ENCODE measurements around the gene KIF1B.
"Not testable (repeated sequence)": the region's sequence is repeated elsewhere in the genome, so short reads cannot be mapped to it uniquely, and the experiment has no call there.

Gene KIF1B

GRCh38 chr1:10195570-10195969 is 14.8 kb upstream of the KIF1B start:
- DNase-seq (ENCODE audit: low read depth), result no peak

DNA sequence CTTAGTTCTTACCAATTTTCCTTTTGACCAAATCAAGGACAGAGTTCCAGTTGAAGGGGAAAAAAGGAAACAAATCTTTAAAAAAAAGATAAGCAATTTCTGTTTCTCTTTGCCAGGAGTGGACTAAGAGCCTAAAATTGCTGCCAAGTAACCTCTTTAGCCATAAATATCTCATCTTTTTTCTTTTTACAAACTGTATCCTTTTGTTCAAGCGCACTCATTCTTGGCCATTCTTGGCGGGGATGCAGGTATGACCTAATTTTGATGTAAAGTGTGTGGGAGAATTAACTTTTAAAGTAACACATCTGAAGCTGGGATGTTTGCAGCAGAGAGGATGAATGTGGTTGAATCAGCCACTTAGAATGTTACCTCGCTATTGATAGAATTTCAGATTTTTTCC is 13.4 kb upstream of the KIF1B start:
- DNase-seq (ENCODE audit: low read depth), result no peak

GRCh38 chr1:10200620-10201019 is 9.8 kb upstream of the KIF1B start:
- DNase-seq (ENCODE audit: low read depth), result no peak

GRCh38 chr1:10204003-10204642 is 6.2 kb upstream of the KIF1B start:
- DNase-seq (ENCODE audit: low read depth), result no peak

- not testable (repeated sequence) for DNase-seq (ENCODE audit: low read depth)
Observed at GRCh38 chr1:10205206-10205605, 5.2 kb upstream of the KIF1B start.

DNA sequence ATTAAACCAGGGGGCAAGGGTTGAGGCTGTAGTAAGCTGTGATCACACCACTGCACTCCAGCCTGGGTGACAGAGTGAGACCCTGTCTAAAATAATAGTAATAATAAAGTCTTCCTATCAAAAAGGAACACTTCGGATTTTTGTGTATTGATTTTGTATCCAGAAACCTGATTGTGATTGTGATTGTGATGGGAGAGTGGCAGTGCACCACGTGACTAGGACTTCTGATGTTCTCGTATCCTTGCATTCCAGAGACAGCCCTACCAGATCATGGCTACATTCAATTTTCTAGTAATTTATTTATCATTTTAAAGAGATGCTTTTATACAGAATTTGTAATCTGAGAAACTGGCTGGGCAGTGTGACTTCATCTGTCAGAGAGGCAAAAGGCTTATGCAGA is 2.6 kb upstream of the KIF1B start:
- no peak for DNase-seq (ENCODE audit: low read depth)

DNA sequence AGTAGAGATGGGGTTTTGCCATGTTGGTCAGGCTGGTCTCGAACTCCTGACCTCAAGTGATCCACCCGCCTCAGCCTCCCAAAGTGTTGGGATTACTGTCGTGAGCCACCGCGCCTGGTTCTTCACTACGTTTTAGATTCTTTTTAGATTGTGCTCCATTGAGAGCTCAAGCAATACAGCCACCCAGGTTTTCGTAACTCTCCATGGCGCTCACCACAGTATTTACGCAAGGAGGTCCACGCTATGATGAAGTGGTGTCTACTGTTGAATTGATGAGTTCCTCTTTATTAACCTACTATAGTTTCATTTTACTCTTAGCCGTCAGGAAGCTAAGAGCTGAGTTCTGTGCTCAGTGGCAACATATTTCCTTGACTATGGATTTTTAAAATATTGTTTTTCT is 1.8 kb upstream of the KIF1B start:
- no peak for DNase-seq (ENCODE audit: low read depth)

- DNase-seq (ENCODE audit: low read depth), result no peak
Observed at GRCh38 chr1:10209590-10209904, 823 bp upstream of the KIF1B start.

DNA sequence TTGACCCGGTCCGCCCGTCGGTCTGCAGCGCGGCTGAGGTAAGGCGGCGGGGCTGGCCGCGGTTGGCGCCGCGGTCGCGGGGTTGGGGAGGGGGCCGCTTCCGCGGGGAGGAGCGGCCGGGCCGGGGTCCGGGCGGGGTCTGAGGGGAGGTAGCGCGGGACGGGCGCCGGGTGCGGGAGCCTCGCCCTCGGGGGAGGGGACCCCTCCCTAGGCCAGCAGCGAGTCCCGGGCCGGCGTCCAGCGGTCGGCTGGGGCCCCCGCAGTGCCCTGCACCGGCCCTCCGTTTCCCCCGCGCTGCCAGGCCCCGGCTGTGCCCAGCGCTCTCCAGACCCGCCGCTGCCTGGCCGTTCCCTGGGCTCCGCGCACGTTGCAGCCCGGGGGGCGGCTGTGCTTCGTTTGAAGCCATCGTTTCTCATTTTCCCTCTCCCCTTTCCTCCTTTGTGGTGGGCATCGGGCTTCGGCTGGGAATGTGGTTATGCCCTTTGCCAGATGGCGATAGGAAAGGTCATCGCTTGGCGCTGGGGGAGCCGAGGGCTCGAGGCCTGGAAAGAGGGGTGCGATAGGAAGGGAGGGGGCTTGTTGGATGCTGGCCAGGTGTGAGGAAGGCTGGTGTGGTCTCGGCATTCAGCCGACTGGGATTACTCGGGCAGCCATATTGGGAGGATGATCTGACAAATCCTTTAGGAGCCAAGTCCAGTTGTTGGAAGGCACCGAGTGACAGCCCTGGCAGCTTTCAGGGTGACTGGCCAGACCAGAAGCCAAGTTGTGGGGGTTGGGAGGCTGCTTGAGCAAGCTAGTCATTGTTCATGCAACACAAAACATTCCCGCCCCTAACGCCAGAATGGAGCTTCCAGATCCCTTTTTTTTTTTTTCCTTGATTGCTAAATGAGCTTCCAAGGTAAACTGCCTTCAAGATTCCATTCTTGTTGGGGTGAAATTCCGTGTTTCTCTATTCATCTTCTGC is 753 bp downstream of the KIF1B start:
- peak; percentile 3 for DNase-seq (ENCODE audit: low read depth)

- no peak for DNase-seq (ENCODE audit: low read depth)
Observed at GRCh38 chr1:10211805-10212410, 1.5 kb downstream of the KIF1B start.

DNA sequence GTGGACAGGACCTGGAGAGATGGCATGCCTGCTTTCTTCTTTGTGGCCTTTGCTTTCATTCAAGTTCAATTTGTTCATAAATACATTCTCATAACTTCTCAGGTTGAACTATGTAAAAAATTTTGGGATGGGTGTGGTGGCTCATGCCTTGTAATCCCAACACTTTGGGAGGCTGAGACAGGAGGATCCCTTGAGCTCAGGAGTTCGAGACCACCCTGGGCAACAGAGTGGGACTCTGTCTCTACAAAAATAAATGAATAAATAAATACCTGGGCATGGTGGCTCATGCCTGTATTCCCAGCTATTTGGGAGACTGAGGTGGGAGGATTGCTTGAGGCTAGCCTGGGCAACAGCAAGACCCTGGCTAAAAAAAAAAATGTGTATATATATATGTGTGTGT is 2.1 kb downstream of the KIF1B start:
- no peak for DNase-seq (ENCODE audit: low read depth)

GRCh38 chr1:10213186-10213705 is 2.9 kb downstream of the KIF1B start:
- DNase-seq (ENCODE audit: low read depth), result no peak

DNA sequence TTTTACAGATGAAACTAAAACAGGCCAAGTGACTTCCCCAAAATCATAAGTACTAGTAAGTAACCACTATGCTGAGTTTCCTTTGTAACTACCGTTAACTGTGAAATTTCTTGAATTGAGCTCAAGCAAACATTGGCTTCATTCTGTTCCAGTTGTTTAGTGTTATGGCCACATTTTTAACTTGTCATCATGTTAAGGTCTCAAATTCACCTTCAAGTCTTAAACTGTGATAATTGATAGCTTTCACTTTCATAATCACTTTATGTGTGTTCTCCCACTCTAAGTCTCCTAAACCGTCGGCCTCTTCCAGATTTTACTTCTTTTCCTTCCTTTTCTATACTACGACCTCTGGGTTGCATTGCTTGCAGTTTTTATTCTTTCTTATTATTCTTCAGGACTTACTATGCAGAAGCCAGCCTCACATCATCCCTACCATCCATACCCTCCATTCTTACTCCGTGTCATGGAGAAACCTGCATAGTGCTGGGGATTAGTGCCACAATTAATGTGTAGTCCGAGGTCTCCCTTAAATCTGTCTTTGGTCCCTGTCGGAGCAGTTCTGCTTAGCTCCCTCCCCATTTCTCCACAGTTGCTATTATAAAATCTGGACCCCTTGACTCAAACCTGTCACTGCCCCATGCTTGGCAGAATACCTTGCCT is 5.8 kb downstream of the KIF1B start:
- DNase-seq (ENCODE audit: low read depth), result no peak

DNA sequence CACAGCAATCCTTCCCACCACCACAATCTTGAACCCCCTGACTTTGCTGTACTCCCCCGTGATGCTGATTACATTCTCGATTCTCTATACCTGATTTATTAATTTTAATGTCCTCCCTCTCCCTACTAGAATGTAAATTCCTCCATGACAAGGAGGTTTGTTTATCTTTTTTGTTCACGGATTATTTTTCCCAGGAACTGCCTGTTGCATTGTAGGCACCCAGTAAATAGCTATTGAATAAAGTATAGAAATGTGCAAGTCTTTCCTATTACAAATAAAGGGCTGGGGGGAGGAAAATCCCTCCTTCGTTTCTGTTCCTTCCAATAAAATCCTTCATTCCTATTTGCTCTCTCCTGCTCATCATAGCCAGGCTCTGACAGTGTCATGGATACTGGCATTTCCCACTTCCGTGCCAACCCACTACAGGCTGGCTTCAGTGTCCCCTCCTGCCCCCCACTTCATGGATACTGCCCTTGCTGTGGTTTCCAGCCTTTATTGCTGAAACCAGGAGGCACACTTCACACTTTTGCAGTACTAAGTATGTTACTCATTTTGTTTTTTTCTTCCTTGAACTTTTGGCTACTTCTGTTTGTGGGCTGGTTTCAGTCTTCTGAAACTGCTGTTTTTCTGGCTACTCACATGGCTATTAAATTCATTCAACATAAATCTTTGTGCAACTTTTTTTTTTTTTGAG is 7.5 kb downstream of the KIF1B start:
- DNase-seq (ENCODE audit: low read depth), result no peak

- no peak for DNase-seq (ENCODE audit: low read depth)
Observed at GRCh38 chr1:10220200-10220599, 9.8 kb downstream of the KIF1B start.

DNA sequence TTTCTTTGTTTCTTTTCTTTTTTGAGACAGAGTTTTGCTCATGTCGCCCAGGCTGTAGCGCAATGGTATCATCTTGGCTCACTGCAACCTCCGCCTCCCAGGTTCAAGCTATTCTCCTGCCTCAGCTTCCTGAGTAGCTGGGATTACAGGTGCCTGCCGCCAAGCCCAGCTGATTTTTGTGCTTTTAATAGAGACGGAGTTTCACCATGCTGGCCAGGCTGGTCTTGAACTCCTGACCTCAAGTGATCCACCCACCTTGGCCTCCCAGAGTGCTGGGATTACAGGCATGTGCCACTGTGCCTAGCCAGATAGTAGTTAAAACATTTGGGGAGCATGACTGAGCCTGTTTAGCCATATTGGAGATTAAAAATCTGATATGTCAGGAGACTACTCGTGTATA is 10.3 kb downstream of the KIF1B start:
- not testable (repeated sequence) for DNase-seq (ENCODE audit: low read depth)

DNA sequence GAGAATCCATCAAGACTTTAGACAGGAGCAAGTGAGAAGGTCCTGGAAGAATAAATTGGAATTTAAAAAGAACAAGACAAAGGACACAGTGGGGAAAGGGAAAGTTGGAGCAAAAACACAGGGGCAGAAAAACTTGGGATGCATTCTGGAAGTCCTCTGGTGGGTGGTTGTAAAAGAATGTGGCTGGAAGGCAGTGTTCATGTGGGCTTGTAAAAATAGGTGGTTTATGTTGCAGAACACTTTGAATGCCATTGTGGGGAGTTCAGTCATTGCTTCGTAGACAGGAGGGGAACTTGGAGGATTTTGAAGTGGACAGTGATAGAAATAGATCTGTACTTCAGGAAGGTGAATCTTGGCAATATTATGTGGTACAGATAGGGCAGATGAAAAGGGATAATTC is 15.2 kb downstream of the KIF1B start:
- no peak for DNase-seq (ENCODE audit: low read depth)

DNA sequence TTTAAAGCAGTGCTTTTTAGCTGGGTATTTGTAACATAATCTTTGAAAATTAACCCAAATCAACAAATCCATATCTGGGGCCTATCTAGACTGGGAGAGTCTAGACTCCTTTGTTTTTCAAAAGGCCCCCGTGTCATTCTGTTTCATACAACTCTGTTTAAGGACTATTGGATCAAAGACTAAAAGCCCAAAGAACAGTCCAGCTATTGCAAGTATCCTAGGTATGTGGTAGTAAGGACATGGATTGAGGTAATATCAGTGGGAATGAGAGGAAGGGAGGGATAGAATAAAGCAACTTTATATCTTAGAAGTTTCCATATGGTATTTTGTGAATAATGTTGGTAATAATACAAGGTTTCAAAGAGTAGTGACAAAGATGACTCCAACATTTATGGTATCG is 18.2 kb downstream of the KIF1B start:
- no peak for DNase-seq (ENCODE audit: low read depth)

DNA sequence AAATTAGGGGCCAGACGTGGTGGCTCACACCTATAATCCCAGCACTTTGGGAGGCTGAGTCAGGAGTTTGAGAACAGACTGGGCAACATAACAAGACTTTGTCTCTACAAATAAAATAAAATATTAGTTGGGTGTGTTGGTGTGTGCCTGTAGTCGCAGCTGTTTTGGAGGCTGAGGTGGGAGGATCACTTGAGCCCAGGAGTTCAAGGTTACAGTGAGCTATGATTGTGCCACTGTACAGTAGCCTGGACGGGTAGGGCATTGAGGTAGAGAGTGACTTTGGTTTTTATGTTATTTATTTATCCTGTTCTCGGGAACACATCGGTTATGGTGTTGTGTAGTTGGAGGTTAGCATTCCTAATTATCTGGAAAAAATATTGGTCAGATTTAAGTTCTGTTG is 19.5 kb downstream of the KIF1B start:
- no peak for DNase-seq (ENCODE audit: low read depth)

- no peak for DNase-seq (ENCODE audit: low read depth)
Observed at GRCh38 chr1:10232163-10232562, 21.8 kb downstream of the KIF1B start.

GRCh38 chr1:10236405-10237156 is 26.2 kb downstream of the KIF1B start:
- DNase-seq (ENCODE audit: low read depth), result no peak
